HUDEP-2 (cell line): Measurements from ENCODE around the gene DARS1.

Experiments
- DNase-seq, 76 experiments: peaks; one replicate each; lab custom pipeline; 2025; ENCODE audit not compliant: unreplicated experiment in 76 of 76; lab: John Stamatoyannopoulos, UW

DARS1 gene

DNA sequence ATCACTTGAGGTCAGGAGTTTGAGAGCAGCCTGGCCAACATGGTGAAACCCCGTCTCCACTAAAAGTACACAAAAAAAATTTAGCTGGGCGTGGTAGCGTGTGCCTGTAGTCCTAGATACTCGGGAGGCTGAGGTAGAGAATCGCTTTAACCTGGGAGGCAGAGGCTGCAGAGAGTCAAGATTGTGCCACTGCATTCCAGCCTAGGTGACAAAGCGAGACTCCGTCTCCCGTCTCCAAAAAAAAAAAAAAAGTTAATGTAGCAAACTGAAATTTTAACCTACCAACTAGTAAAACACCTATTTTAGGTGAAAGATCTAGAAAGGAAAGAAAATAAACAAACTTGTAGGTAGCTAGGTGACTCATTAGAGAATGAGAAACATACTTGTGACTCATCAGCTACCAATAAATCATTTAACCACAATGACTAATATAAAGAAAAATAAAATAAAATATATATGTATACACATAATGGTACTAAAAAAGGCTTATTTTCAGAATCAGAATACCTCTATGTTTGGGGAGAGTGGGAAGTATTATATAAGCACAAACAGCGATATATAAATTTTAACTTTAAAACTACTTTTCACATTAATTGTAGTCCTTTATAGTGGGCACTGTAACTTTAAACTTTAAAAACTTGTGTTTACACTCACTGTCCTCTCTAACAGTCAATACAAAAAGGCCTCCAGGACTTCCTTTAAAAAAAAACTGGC is 36.6 kb downstream of the DARS1 start:
- no peak for DNase-seq

DNA sequence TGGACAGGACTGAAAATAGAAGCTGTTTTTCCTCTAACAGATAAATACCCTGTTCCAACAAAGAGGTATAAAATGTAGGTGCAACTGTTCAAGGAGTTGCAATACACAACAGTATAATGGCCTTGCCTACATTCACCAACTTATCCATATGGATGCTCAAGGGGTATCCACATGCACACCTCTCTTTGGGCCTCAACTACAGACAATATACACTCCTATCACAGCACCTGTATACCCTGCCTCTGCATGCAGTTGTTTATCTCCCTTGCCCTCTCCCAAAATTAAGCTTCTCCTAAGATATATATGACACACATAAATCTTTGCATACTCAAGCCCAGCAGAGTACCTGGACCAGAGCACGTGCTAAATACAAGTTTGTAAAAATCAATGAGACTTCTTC is 37.3 kb downstream of the DARS1 start:
- DNase-seq = no peak

DNA sequence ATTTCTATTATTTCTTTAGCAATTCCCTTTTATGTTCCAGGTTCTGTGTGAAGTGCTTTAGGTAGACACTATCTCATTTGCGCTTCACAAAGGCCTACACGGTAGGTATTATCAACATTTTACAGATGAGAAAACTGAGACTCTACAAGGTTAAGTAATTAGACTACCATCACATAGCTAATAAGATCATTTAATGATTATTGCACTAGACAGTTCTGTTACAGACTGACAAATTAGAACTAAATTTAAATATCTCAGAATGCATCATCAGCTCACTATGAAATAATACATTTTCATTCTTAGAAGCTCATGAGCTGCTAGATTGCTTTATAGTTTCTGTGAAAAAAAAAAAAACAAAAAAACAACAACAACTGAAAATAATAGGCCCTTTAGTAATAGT is 37.9 kb downstream of the DARS1 start:
- no peak for DNase-seq

DNA sequence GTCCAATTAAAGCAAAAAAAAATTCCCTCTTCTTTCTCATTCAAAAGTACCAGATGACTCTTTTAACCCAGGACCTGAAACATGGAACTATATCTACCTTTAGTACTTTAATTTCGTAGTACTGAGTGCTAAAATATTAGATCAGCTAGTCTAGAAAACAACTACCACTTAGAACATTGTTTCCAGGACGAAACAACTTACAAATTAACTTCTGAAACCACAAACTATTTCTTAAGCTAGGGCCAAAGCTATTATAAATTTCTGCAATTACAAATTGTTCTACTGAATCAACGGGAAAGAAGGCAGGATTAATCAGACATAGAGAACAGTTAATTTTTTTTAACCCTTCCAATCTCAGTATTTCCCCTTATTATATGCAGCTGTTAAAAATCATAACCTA is 39.9 kb downstream of the DARS1 start:
- no peak for DNase-seq

DNA sequence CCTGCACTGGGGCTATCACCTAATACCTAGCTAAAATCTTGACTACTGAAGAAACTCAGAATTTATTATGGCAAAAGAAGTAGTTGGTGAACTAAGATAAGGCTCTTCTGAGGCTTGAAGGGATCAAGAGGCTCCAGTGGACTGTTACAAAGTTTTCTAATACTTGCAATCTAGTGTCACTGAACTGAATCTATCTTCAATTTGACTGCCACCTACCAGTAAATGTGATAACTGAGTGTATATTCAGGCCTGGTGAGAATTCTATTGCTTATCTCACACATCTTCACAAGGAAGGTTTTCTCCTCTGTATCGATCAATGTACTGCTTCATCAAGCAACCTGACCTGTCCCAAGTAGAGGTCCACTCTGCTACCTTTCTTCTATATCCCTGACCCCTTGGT is 40.8 kb downstream of the DARS1 start:
- no peak for DNase-seq

DNA sequence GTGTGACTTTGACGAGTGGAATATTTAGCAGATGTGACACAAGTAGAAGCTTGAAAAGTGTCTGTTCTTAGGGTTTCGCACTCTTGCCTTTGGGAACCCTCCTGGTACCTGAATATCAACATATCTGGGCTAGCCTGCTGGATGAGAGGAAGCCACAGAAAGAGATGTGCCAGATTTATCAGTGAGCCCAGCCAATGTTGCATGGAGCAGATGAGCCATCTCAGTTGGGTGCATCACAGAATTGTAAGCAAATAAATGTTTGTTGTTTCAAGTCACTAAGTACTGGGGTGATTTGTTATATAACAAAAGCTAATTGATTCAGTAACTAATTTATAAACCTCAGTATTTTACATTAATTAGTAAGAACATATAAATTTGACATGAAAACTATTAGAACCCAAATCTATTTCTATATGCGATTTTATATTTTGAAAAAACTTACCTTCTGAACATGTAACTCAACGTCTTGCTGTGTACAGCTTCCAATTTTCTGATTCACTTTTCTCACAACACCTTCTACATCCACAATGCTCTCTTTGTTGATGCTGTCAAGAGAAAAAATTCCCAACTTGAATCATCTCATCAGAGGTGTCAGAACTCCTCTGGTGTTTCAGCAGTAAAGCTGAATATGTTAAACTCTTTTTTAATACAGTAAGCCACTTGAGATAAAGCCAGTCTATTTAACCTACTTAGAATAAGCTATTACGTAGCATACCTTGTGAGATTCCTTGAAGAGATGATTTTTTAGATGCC is 42.3 kb downstream of the DARS1 start:
- DNase-seq = no peak

DNA sequence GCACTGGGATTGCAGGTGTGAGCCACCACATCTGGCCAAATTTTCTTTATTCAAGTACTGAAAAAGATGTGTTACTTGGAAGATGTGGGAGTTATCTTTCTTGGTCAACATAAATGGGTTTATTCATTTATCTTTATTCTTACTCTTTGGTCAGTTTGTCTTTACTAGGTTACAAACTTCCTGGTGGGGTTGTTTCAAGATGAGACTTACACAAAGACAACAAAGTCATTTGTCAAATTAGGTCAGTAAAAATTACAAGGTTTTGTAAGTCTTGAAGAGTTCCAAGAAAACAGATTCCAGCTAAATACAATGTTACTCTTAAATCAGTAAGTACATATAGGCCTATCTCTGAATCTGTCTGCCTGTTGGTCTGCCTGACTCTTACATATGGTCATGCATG is 48.9 kb downstream of the DARS1 start:
- DNase-seq = no peak

DNA sequence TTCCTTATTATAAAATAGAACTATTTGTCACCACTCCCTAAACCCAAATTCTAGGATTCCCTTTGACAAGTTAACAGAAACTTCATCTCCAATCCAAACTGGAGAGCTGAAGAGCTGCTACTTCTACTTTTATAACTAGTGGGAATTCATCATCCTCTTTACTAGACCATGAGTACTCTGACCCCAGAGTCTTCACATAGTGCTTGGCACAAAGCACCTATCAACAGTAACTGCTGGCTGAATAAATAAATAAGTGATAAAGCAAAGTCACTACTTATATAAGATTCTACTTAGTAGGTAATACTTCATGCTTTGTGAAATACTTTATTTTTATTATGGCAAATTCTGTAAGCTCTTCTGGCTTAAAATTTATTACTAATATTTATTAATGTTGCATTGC is 49.5 kb downstream of the DARS1 start:
- no peak for DNase-seq

DNA sequence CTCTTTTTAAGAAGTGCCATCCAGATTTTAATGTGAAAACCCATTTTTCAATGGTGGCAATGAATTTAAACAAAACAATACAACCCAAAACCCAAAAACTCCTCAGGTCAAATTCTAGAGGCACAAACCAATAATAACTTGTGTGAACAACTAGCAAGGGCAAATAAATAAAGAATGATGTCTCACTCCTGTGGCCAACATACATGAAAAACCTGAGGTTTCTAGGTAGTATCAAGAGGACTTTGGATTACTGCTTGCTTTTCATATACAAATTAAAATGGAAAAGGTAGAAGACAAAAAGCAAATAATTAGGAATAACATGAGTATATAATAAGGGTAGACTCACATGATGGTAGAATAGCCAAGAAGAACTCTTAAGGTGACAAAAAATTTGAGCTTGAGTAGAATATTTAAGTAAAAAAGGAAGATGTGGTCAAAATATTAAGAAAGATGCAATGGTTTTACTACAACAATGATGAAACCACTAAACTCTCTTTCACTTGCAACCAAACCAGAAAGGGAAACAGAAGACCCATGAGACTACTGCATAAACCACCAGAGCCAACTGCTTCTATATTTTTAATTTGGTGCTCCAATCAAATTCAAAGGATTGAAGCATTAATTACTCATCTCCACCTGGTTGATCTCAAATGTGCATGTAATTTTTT is 53.5 kb downstream of the DARS1 start:
- no peak for DNase-seq

DNA sequence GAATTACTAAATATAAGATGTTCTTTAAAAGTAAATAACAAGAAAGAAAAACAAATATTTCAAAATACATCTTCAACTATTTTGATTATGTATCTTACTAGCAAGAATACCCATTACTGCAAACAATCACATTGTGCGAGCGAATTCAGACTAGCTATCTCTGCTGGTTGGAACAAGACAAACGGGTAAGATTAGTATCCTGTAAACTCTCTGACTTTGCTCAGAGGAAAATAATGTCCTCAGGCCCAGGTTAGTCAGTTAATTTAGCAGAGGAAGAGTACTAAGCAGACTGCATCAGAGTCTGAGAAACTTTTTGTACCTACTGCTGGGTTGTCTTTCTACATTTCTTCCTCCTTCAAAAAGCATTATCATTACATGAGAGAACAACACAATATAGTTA is 58.8 kb downstream of the DARS1 start:
- no peak for DNase-seq

DNA sequence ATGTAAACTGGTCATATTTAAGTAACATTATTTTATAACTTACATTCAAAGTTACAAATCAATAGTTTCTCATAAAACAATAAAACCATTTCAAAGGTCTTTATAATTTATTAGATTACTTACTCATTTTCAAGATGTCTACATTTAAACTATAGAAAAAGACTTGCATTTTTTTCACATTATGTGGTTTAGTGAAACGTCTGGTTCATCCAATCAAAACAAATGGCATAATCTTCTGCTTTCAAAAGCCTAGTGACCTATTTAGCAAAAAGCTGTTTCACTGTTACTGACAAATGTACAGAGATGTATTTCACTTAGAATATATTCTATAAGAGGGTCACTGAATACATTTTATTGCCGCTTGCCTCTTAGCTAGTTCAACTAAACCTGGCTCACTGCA is 59.9 kb downstream of the DARS1 start:
- no peak for DNase-seq

DNA sequence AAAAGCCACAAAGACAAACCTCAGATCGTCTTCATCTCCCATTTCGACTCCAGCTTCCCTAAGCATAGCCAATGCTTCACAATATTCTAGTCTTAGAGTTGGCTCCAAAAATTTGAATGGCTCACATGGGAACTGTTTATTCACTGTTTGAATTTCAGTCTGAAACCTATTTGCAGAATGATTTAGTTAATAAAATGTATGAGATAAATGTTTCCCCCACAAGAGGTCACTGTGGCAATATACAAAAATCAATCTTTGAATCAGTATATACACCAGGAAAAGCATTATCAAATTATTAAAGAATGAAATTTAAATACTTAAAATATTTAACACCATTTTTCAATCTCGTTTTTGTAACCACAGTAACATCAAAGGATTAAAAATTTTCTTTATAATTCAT is 69.2 kb downstream of the DARS1 start:
- peak in 7 of 76 experiments; percentile 1 to 17 (median 5) for DNase-seq

DNA sequence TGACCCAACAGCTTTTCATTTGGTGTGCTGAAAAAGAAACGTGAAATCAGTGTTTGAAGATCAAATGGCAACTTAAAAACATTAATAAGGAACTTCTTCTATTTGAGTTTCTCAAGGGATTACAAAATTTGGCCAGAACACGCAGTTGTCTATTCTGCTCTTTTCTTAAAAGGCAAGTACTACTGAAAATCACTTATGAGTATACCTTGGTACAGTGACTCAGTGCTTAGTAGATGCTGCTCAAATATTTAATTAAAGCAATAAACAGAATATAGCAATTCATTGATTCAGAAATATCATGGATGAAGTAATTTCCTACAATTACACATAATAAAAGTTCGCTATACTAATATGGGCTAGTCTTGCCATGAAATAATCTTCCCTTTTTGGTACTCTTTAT is 70.9 kb downstream of the DARS1 start:
- no peak for DNase-seq

DNA sequence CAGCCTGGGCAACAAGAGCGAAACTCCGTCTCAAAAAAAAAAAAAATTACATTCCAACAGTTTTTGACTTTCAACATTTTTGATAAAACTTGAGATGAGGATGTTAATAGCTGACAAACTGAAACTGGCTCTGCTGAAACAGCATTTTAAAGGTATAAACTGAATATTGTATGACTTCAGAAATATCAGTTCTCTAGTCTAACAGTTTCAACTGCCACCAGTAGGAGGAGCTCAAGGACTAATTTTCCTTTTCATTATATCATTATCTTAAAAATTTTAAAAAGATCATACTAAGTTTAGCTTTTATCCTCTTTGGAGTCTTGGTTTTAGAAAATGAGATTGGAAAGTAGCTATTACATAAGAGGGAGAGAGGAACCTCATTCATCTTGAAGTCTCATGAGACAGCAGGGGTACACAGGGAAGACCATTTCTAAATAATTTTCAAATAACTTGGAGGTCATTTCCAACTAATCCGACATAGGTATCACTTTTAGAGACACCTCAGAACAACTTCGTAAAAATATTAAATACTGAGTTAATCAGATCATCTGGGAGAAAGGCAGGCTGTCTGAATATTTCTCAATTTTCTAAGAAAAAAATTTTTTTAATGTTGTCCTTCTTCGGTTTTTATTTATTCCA is 71.6 kb downstream of the DARS1 start:
- peak in 21 of 76 experiments; percentile 1 to 42 (median 21) for DNase-seq

DNA sequence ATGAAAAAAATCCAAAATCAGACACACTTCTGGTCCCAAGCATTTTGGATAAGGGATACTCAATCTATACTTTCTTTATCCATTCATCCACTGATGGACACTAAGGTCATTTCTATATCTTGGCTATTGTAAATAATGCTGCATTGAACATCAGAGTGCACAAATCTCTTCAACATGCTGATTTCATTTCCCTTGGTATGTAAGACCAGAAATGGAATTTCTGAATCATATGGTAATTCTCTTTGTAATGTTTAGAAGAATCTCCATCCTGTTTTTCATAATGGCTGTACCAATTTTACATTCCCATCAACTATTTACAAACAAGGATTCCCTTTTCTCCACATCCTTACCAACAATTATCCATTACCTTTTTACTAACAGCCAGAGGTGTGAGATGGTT is 75.5 kb downstream of the DARS1 start:
- no peak for DNase-seq

DNA sequence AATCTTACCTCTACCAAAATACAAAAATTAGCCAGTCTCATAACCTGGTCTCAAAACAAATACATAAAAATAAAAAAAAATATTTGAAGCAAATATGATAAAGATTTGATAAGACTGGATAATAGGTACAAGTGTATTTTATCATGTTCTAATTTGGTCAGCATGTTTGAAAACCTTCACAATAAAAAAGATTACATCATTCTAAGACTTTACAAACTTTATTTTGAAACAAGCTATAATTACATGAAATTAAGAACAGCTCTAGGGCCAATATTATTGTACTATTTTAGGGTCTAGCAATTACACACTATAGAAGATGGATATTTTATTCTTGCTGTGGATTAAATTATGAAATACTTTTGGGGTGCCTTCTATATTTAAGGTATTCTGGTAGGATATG is 79.7 kb downstream of the DARS1 start:
- DNase-seq = no peak

DNA sequence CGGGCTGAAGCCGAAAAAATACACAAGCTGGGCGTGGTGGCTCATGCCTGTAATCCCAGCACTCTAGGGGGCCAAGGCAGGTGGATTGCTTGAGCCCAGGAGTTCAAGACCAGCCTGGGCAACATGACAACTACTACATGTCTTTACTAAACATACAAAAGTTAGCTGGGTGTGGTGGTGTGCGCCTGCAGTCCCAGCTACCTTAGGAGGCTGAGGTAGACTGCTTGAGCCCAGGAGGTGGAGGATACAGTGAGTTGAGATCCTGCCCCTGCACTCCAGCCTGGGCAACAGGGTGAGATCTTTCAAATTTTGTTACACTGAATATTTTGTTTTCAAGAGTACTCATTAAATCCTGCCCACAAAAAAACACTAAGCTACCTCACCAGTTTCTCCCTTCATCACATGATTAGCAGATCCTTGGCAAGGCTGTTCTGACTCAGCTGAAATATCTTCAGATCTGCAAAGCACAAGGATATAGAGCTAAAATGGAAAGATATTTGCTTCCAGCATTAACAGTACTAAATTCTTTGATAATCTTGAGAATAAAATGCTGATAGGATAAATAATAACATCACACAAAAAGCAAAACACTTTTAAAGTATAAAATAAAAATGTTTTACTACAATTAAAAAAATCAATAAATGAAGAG is 81.0 kb downstream of the DARS1 start:
- DNase-seq = peak in 20 of 76 experiments; percentile 2 to 46 (median 16)

DNA sequence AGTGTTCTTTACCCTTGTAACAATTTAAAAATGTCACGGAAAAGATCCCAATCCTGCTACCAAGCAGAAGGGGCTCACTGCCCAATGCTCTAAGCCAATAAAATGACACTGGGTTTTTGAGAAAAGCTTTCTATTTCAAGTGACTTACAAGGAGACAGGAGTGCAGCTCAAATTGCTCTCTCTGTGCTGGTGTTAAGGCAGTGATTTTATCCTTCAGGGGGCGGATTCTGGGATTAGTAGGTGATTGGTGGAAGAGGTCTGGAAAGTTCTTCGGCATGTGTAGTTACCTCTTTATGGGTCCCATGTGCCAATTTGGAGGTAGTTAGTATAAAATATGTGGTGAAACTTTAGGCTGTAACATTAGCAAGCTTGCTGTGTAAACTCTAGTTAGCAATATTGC is 81.8 kb downstream of the DARS1 start:
- no peak for DNase-seq

DNA sequence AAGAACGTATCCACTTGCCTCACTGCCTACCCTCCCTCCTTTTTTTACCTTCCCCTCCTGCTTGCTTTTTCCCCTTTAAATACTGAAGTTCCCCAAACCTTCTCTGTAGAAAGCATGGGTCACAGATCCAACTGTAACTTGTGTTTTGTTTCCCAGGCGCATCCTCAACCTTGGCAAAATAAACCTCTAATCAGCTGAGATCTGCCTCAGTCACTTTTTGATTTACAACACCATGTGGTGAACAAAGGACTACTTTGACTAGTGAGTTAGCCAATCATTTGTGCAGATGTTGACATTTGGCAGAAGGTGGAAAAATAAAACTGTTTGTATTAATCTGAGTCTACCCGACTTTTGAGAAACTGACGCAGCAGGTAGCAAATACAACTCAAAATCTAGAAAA is 85.9 kb downstream of the DARS1 start:
- no peak for DNase-seq

DNA sequence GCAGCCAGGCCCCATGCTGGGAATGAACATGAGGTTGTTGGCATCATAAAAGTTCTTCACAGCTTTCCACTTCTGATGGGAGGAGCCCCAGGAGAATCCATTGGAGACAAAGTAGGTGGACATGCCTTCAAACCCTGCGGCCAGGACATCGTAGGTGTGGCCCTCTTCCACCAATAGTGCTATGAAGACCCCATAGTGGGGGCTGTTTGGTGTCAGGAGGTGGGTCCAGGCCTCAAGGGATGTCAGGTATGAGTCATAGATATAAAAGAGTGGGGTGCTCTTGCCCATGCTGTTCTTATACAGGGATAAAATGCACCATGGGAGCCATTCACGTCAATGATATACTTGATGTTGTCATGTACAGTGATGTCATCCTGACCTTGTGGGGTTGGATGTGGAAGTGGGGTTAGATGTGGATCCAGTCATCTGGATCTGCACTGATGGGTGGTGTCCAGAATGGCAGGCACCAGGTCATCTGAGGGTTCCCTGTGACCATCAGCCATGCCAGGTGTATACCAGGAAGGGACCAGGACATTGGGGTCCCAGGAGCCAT is 87.1 kb downstream of the DARS1 start:
- no peak for DNase-seq

DNA sequence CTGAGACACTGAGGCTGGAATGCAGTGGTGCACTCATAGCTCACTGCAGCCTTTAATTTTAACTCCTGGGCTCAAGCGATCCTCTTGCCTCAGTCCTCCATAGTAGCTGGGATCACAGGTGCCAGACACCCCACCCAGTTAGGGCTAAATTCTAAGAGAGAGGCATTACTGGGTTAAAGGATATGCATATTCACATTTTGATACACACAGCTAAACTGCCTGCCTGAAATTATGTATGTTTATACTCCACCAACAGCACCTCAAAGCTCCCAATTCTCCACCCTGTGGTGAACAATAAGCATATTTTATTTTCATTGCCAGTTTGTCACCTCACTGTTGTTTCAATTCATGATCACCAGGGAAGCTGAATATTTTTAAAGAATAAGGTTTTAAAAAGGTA is 90.5 kb downstream of the DARS1 start:
- no peak for DNase-seq
